ENCODE data around the gene MEI4. TPM values are rescaled to one million over a fixed set of nuclear protein-coding genes. Genes with fewer than 3 reads are reported as not detected.
"Not testable (repeated sequence)": the region's sequence is repeated elsewhere in the genome, so short reads cannot be mapped to it uniquely, and the experiment has no call there.

Gene MEI4
- total RNA-seq = 0.82 TPM

GRCh38 chr6:77652739-77653138, at the start of gene MEI4:
MEI4 (plus strand) TSS chr6:77653039; CDS start chr6:77690672, 37,633 bp downstream.
- no peak for FAIRE-seq

GRCh38 chr6:77604476-77604875, 48.4 kb upstream of the MEI4 start:
- no peak for DNase-seq (ENCODE audit: low spot score in 2 of 2)
- FAIRE-seq = no peak

More at GRCh38 chr6:77652739-77653138, at the start of gene MEI4:
- no peak for DNase-seq (ENCODE audit: low spot score in 2 of 2)

GRCh38 chr6:77607004-77607403, 45.8 kb upstream of the MEI4 start:
- FAIRE-seq (no peak), DNase-seq (ENCODE audit: low spot score in 2 of 2) (no peak)

- no peak for FAIRE-seq
- DNase-seq (ENCODE audit: low spot score in 2 of 2) = no peak
These were observed 43.7 kb upstream of the MEI4 start for GRCh38 chr6:77609106-77609505.

GRCh38 chr6:77619114-77619513, 33.7 kb upstream of the MEI4 start:
- FAIRE-seq = no peak
- DNase-seq (ENCODE audit: low spot score in 2 of 2) = no peak

GRCh38 chr6:77620278-77620882, 32.5 kb upstream of the MEI4 start:
- no peak for FAIRE-seq

GRCh38 chr6:77624515-77624914, 28.3 kb upstream of the MEI4 start:
- DNase-seq (ENCODE audit: low spot score in 2 of 2) (no peak), FAIRE-seq (no peak)

More at GRCh38 chr6:77620278-77620882, 32.5 kb upstream of the MEI4 start:
- no peak for DNase-seq (ENCODE audit: low spot score in 2 of 2)

- DNase-seq (ENCODE audit: low spot score in 2 of 2) (no peak), FAIRE-seq (no peak)
These were observed 26.4 kb upstream of the MEI4 start for GRCh38 chr6:77626426-77626825.

GRCh38 chr6:77630014-77630413, 22.8 kb upstream of the MEI4 start:
- FAIRE-seq (no peak), DNase-seq (ENCODE audit: low spot score in 2 of 2) (no peak)

- FAIRE-seq = no peak
These were observed 19.4 kb upstream of the MEI4 start for GRCh38 chr6:77633471-77633870.

GRCh38 chr6:77633993-77634715, 18.7 kb upstream of the MEI4 start:
- DNase-seq (ENCODE audit: low spot score in 2 of 2) (no peak), FAIRE-seq (no peak)

More at GRCh38 chr6:77633471-77633870, 19.4 kb upstream of the MEI4 start:
- no peak for DNase-seq (ENCODE audit: low spot score in 2 of 2)

GRCh38 chr6:77638129-77638830, 14.6 kb upstream of the MEI4 start:
- DNase-seq (ENCODE audit: low spot score in 2 of 2) (no peak), FAIRE-seq (no peak)

- no peak for FAIRE-seq
- DNase-seq (ENCODE audit: low spot score in 2 of 2) = no peak
These were observed 8.6 kb upstream of the MEI4 start for GRCh38 chr6:77644102-77644705.

GRCh38 chr6:77650098-77650663, 2.7 kb upstream of the MEI4 start:
- no peak for FAIRE-seq
- DNase-seq (ENCODE audit: low spot score in 2 of 2) = no peak

GRCh38 chr6:77653816-77654215, 977 bp downstream of the MEI4 start:
- DNase-seq (ENCODE audit: low spot score in 2 of 2) (no peak), FAIRE-seq (no peak)

GRCh38 chr6:77655035-77655434, 2.2 kb downstream of the MEI4 start:
- DNase-seq (ENCODE audit: low spot score in 2 of 2); FAIRE-seq: not testable (repeated sequence)

GRCh38 chr6:77656999-77657764, 4.3 kb downstream of the MEI4 start:
- no peak for FAIRE-seq
- no peak for DNase-seq (ENCODE audit: low spot score in 2 of 2)

GRCh38 chr6:77666340-77666739, 13.5 kb downstream of the MEI4 start:
- no peak for DNase-seq (ENCODE audit: low spot score in 2 of 2)
- FAIRE-seq = no peak

- FAIRE-seq (no peak), DNase-seq (ENCODE audit: low spot score in 2 of 2) (no peak)
These were observed 14.0 kb downstream of the MEI4 start for GRCh38 chr6:77666846-77667245.

GRCh38 chr6:77669913-77670312, 17.1 kb downstream of the MEI4 start:
- no peak for FAIRE-seq

More at GRCh38 chr6:77669913-77670312, 17.1 kb downstream of the MEI4 start:
- DNase-seq (ENCODE audit: low spot score in 2 of 2) = no peak
